NCI-H345 (cell line): ENCODE data around the gene FKBP5.
A peak's percentile ranks its signal among the peaks of the same experiment; 100 is the strongest.
"Not testable (repeated sequence)": the region's sequence is repeated elsewhere in the genome, so short reads cannot be mapped to it uniquely, and the experiment has no call there.

Experiments used
- DNase-seq: peaks from one replicate; lab custom pipeline; 2025; lab: John Stamatoyannopoulos, UW

The FKBP5 gene

DNA sequence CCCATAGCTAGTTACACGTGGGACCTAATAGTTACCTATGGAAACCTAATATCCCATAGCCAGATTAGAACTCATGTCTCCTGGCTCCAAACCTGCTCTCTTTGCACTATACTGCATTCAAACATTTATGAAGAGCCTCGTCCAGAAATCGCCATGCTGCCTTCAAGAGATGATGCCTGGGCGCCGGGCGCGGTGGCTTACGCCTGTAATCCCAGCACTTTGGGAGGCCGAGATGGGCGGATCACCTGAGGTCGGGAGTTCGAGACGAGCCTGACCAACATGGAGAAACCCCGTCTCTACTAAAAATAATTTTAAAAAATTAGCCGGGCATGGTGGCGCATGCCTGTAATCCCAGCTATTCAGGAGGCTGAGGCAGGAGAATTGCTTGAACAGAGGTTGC lies 1.3 kb upstream of the FKBP5 start:
- not testable (repeated sequence) for DNase-seq

DNA sequence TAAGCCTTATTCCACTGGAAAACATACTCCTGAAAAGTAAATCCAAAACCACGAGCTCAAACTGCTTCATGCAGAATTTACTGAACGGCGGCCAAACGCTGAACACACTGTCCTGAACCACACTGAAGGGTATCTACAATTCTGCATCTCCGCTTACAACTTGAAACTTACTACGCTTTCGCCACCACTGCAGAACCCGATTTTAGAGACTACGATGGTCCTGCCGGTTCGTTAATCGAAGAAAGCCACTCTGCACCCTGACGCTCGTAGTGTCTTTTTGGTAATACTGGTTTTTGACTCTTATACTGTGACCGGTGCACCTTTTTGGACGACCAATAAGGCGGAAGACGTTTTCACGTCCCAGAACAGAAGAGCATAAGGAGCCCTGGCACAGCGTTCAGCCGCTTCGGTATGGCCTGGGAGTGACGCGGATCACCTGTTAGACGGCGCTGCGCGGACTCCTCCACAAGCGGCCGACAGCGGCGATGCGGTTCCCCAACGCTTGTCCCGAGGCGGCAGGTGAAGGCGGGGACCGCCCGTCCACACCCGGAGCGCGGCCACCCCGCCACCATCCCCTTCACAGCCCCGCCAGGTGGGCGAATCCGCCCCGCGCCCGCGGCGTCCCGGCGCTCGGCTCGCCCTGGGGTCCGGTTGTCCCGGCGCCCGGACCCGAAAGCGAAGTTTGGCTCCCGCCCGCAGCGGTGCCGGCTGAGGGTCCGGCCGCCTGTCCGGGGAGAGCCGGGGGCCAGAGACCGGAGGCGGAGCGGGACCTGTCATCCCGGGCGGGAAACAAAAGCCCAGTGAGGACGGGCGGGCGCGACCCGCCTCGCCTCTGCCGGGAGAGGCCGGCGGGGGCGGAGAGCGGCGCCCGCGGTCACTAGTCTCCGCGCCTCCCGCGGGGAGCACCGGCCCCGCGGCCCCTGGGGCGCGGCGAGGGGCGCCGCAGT lies 784 bp downstream of the FKBP5 start:
- DNase-seq, result peak; percentile 45

DNA sequence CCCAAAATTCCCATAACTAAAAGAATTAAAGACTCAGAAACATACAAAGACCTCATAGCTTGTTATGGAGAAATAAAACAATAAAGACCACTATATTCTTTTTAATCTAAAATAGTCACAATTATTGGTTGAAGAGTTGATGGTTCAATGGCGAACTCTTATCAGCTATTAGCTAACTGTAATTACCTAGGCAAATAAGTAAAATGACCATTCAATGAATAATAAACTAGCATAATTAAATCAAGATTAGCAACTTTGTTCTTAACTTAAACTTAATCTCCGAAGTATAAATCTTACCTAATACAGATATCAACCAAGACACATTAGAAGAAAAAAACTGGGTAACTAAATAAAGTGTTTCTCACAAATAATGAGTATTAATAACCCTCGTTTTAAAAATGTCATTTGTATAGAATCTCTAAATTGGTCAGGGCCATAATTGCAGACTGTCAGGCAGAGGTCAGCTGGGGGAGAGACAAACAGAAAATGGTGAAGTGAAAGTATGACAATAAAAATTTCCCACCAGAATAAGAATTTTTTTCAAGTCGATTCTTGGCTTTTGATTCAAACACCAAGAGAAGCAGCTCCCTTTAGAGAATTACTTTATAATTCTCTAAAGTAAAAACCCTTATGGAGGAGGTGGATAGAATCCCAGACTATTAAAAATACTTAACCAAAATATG lies 1.7 kb downstream of the FKBP5 start:
- DNase-seq, result no peak

DNA sequence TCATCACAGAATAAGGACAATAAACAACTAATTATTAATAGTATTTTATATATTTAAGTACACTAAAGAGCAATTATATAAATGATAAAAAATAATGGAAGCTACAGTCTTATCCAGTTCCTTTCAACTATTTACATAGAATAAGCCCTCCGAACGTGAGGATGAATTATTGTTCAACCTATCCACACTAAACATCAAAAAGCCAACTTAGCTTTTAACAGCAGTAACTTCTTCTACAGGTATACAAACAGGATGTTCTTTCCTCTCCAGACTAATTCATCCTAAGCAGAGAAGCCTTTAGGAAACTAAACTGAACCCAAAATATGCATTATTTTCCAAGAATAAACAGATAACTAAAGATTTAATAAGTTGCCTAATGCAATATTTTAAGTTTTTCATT lies 2.3 kb downstream of the FKBP5 start:
- no peak for DNase-seq

DNA sequence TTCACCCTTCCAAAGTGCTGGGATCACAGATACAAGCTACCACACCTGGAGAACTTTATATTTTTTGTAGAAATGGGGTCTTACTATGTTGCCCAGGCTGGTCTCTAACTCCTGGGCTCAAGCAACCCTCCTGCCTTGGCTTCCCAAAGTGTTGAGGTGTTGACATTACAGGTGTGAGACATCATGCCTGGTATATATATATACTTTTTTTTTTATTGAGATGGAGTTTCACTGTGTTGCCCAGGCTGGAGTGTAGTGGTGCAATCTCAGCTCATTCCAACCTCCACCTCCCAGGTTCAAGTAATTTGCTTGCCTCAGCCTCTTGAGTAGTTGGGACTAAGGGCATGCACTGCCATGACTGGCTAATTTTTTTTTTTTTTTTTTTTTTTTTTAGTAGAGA lies 5.4 kb downstream of the FKBP5 start:
- no peak for DNase-seq

DNA sequence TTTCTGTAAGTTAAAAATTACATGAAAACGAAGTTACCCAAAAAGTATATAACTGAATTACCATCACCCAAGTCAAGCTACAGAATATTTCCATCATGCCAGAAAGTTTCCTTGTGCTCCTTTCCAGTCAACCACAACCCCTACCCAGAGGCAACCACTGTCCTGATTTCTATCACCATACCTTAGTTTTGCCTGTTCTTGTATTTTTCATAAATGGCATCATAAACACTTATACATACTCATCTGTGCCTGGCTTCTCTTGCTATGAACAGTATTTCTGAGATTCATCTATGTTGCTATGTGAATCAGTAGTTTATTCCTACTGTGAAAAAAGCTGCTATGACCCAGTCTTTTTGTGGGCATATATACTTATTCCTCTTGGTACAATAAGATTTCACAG lies 7.4 kb downstream of the FKBP5 start:
- no peak for DNase-seq

DNA sequence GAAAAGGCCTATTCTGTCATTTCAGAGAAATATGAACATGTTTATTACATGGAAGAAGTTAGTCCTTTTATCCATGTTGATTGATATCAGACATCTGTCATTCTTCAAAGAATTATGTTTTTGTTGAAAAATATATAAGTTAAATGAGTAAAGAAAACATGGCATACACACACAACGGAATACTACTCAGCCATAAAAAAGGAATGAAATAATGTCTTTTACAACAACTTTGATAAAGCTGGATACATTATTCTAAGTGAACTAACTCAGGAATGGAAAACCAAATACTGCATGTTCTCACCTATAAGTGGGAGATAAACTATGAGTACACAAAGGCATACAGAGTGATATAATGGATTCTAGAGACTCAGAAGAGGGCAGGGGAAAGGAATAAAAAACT lies 9.3 kb downstream of the FKBP5 start:
- no peak for DNase-seq

DNA sequence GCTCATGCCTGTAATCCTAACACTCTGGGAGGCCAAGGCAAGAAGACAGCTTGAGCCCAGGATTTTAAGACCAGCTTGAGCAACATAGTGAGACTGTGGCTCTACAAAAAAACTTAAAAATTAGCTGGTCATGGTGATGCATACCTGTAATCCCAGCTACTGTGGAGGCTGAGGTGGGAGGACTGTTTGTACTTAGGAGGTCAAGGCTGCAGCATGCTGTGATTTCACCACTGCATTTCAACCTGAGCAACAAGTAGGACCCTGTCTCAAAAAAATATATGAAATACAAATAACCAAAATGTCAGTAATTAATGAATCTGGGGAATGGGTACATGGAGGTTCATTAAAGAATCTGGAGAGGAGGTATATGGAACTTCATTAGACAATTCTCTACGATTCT lies 9.9 kb downstream of the FKBP5 start:
- no peak for DNase-seq

DNA sequence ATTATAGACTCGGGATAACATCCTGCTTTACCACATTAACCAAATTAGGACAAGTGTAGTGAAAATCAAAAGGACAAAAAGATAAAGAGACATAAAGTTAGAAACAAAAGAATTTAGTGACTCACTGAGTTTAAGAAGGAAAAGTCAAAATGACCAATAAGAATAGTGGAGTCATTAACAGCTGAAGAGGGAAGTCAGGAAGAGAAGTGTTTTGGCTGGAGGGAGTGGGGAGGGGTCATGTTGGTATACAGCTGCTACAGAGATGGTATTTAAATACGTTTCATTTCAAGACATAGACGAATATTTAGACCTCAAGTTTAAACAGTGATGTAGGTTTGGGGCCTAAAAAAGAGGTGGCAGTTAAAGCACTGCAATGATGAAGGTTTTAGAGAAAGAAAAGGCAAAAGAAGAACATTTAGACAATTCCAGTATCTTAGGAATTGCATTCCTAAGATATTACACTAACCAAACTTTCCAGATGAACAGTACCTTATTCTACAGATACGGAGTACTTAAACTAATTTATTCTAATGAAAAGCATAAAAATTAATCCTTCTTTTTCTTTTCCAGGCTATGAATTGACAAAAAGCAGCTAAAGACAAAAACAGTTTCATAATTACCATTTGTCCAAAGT lies 10.6 kb downstream of the FKBP5 start:
- DNase-seq, result no peak

DNA sequence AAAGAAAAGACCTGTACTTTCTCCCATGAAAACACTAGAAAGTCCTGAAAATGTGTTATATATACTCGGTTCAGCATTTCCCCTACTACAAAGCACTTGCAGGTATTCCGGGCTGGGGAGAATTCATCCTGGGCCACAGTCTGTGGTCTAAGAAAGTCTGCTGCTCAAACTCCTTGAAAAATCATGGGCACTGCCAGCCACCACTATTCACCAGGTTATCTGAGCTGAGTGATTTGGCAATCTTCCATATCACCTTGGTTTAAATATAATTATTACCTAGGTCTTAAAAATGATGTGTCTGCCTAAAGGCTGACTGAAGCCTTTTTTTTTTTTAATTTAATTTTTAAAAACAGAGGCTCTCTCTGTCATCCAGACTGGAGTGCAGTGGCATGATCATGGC lies 11.3 kb downstream of the FKBP5 start:
- DNase-seq, result no peak

DNA sequence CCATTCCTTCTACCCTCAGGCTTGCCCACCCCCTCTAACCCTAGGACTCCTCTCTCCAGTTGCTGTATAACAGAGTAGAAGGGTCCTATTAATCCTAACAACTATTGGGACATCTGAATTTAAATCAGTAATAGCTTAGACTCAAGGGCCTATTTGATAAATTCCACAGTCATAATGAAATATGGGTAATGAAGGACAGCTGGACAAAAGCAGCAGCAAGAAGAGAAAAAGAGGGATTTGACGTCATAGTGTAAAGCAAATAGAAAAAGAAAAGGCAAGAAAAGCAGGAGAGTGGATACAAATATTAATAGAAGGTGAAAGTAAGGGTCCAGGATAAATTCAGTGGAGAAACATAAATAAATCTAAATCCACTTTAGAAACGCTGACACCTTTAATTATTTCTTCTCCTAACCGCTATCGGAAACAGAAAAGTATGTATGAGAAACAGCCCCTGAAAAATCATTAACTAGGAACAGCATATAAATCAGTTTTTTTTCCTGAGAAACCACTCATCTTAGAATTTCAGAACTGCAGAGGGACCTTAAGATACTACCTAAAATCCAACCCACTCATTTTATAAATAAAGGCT lies 12.8 kb downstream of the FKBP5 start:
- DNase-seq, result no peak

DNA sequence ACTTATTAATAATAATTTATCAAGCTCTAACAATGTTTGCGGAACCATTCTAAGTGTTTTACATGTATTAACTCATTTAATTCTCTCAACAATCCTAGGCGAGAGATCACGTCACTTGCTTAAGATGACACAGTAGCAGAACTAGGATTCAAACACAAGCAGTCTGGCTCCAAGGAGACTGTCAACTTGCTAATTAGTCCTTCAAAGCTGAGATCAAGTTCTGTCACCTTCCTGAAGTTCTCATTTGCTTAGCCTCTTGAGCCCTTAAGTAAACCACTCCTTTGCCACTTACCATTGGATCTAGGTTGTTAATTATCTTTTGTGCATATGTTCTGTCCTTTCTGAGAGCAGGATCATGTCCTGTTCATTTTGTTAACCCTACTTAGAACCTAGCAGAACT lies 14.1 kb downstream of the FKBP5 start:
- DNase-seq, result no peak

DNA sequence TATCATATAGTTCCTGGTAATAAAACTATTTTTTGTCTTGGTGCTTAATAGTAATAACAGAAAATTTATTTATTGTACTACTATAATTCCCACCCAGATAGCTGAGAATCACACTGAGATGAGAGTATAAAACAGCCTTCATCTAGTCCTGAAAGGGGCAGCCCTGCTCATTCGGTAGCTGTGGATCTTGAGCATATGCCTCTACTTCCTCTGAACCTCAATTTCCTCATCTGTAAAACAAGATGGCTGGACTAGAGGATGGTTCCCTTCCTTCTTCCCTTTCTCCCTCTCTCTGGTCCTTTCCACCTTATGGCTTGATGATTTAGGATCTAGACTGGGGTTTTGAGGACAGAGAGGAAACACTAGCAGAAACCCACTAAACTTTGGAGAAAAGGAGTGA lies 15.0 kb downstream of the FKBP5 start:
- DNase-seq, result no peak

DNA sequence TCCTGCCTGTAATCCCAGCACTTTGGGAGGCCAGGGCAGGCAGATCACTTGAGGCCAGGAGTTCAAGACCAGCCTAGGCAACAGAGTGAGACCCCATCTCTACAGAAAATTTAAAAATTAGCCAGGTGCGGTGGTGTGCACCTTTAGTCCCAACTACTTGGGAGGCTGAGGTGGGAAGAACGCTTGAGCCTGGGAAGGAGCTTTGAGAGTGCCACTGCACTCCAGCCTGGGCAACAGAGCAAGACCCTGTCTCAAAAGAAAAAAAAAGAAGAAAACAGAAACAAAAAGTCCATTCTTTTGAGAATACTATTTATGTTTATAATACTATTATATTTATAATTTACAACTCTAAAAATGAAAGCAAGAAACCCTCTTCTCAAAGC lies 15.4 kb downstream of the FKBP5 start:
- DNase-seq, result not testable (repeated sequence)

DNA sequence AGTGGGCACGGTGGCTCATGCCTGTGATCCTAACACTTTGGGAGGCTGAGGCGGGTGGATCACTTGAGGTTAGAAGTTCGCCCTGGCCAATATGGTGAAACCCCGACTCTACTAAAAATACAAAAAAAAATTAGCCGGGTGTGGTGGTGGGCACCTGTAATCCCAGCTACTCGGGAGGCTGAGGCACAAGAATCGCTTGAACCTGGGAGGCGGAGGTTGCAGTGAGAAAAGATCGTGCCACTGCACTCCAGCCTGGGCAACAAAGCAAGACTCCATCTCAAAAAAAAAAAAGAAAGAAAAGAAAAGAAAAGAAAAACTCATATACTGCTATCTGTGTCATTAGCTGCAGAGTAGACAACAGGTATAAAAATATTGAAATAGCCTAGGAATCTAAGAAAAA lies 18.3 kb downstream of the FKBP5 start:
- DNase-seq, result not testable (repeated sequence)

DNA sequence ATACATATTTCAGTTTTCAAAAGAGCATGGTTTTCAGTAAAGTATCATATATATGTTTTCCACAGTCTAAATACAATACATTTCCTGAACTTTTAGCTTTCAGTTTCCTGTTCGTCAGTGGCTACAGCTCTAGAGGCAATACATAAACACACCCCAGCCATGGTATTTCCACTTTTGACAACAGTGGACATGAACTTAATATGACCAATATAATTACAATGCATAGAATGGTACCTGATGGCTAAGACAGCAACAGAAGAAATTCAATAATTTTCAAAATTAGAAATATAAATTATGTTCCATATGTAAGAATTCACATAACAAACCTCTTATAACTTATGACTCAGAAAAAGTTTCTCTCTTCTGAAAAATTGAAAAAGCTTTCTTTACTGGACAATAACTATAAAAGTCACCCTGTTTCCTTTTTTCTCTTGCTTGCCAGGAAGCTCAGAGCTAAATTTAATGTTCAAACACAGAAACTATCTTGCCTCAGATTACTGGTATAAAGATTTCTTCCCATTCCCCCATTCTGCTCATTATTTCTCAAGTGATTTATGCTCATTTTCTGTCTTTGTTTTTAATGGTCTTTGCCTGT lies 19.2 kb downstream of the FKBP5 start:
- no peak for DNase-seq

DNA sequence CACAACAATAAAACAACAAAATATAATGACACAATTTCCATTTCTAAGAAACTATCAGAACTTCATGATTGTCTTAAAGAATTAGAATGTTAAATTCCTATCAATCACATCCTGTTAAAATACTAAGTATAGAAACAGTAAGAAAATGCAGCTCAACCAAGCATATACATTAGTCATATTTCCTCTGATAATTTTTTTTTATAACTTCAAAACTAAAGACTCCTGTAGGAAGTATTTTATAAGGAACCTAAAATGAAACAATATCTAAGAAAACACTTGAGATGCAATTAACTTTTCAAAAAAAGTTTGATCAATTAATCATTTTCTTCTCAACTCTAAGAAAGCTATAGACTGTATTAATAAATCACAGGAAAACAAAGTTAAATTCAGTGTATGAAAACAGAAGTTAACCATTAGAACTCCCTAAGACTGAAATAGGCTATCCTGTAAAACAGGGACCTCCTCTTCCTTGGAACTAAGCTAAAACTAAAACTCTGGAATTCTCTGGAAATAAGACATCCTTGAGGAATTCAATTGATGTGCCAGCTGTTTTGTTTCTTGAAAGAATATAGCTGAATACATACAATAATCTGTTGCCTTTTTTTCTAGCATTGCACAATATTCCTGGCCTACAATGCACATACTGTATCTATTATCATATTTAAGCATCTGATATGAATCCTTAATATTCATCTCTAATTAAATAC lies 19.8 kb downstream of the FKBP5 start:
- no peak for DNase-seq

DNA sequence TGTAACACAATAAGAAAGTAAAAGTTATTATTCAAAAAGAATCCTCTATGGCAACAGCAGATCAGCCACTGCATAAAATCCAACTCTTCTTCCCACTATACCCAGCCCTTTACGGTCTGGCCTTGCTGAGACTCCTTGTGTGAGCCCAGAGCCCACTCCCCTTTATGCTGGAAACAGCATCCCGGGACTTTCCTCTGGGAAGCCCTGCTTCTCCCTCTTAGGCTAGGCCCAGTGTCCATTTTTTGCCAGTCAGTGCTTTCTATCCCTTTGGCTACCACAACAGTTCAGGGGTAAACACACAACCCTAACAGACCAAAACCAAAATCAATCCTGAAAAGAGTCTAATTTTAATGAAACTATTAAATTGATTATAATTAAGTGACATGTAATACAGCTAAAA lies 20.6 kb downstream of the FKBP5 start:
- no peak for DNase-seq

DNA sequence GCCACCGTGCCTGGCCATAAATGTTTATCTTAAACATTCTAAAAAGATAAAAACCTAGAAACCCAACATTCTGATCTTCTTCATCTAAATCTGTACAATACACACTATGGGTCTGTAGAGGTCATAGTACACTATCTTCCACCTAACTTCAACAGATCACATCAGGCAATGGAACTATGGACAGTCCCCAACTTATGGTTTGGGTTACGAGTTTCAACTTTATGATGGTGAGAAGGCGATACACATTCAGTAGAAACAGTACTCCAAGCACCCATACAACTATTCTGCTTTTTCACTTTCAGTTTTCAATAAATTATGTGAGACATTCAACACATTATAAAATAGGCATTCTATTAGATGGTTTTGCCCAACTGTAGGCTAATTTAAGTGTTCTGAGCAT lies 23.1 kb downstream of the FKBP5 start:
- DNase-seq, result no peak

DNA sequence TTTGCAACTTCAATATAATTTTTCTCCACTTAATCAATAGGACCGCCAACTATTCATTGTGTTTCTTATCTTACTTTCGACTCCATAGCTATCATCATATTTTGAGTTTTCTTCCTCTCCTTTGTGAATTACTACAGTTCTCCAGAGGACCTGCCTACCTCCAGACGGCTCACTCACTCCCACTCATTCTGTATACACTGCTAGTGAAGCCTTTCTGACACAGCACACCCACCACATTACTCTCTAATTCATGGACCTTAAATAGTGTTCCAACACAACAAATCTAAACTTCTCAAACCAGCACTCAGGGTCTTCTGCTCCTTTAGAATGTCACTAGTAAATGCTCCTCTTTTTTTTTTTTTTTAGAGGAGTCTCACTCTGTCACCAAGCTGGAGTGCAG lies 23.8 kb downstream of the FKBP5 start:
- no peak for DNase-seq

DNA sequence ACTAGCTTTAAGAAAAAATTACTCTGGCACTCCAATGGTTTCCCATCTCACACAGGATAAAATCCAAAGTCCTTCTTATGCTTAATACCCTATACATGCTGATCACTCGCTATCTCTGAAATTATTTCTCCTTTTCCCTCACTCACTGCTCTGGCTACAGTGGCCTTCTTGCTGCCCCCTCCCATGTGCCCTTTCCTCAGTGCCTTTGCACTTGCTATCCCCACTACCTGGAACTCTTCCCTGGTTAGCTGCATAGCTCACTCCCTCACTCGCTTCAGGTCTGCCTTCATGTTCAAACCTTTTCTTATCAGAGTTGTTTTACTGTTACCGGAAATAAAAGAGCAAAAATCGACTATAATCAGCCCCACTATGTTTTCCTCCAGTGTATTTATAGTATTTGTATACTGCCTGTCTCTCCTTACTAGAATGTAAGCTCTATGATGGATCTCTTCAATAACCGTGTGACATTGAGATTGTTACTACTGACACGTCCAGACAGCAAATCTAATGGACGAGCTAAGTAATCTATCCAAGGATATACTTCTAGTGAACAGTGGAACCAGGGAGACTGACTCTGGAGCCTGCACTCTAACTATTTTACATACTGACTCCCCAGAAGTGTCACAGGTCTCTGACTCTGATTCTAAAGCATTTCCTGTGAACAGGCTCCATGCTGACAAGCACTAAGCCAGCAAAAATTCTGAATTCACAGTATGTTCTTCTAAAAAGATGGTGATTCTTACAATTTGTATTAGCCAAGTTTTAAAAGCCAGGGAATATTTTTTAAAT lies 25.1 kb downstream of the FKBP5 start:
- DNase-seq, result no peak
